ENCODE results near the gene HERC3. TPM values are rescaled to one million over a fixed set of nuclear protein-coding genes. Genes with fewer than 3 reads are reported as not detected.

The HERC3 gene
- total RNA-seq, 1 experiment from 2014 or later: 5.5 TPM

DNA sequence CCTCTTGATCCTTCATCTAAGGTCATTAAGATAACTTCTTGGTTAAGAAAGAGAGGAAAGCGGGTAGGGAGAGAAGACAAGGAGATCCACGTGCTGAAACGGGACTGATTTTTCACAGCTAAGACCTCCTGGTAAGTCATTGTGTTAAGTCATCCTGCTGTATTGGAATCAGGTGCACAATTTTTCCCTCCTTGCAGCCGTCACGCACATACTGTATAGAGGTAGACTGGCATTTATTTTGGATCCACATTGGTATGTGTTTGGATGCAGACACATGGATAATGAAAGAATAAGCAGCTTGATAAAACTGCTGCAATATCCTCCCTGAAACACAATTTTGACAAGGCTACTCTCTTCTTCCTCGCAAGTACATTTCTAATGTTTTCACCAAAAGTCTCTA lies 165.5 kb downstream of the HERC3 start (continued):
- TF ChIP-seq, protein P1, sequence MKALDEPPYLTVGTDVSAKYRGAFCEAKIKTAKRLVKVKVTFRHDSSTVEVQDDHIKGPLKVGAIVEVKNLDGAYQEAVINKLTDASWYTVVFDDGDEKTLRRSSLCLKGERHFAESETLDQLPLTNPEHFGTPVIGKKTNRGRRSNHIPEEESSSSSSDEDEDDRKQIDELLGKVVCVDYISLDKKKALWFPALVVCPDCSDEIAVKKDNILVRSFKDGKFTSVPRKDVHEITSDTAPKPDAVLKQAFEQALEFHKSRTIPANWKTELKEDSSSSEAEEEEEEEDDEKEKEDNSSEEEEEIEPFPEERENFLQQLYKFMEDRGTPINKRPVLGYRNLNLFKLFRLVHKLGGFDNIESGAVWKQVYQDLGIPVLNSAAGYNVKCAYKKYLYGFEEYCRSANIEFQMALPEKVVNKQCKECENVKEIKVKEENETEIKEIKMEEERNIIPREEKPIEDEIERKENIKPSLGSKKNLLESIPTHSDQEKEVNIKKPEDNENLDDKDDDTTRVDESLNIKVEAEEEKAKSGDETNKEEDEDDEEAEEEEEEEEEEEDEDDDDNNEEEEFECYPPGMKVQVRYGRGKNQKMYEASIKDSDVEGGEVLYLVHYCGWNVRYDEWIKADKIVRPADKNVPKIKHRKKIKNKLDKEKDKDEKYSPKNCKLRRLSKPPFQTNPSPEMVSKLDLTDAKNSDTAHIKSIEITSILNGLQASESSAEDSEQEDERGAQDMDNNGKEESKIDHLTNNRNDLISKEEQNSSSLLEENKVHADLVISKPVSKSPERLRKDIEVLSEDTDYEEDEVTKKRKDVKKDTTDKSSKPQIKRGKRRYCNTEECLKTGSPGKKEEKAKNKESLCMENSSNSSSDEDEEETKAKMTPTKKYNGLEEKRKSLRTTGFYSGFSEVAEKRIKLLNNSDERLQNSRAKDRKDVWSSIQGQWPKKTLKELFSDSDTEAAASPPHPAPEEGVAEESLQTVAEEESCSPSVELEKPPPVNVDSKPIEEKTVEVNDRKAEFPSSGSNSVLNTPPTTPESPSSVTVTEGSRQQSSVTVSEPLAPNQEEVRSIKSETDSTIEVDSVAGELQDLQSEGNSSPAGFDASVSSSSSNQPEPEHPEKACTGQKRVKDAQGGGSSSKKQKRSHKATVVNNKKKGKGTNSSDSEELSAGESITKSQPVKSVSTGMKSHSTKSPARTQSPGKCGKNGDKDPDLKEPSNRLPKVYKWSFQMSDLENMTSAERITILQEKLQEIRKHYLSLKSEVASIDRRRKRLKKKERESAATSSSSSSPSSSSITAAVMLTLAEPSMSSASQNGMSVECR (CRISPR knock-in tag; IDR thresholded peaks at IDR 0.05; ENCODE audit: borderline replicate concordance): no peak
- TF ChIP-seq, protein P2, sequence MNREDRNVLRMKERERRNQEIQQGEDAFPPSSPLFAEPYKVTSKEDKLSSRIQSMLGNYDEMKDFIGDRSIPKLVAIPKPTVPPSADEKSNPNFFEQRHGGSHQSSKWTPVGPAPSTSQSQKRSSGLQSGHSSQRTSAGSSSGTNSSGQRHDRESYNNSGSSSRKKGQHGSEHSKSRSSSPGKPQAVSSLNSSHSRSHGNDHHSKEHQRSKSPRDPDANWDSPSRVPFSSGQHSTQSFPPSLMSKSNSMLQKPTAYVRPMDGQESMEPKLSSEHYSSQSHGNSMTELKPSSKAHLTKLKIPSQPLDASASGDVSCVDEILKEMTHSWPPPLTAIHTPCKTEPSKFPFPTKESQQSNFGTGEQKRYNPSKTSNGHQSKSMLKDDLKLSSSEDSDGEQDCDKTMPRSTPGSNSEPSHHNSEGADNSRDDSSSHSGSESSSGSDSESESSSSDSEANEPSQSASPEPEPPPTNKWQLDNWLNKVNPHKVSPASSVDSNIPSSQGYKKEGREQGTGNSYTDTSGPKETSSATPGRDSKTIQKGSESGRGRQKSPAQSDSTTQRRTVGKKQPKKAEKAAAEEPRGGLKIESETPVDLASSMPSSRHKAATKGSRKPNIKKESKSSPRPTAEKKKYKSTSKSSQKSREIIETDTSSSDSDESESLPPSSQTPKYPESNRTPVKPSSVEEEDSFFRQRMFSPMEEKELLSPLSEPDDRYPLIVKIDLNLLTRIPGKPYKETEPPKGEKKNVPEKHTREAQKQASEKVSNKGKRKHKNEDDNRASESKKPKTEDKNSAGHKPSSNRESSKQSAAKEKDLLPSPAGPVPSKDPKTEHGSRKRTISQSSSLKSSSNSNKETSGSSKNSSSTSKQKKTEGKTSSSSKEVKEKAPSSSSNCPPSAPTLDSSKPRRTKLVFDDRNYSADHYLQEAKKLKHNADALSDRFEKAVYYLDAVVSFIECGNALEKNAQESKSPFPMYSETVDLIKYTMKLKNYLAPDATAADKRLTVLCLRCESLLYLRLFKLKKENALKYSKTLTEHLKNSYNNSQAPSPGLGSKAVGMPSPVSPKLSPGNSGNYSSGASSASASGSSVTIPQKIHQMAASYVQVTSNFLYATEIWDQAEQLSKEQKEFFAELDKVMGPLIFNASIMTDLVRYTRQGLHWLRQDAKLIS (CRISPR knock-in tag; IDR thresholded peaks at IDR 0.05; ENCODE audit: borderline replicate concordance): no peak
- TF ChIP-seq CREM (CRISPR knock-in tag; IDR thresholded peaks at IDR 0.05) (no peak), HMGA2 (CRISPR knock-in tag; IDR thresholded peaks at IDR 0.05) (no peak)

Other genes starting within 250 kb of the HERC3 start
- gene HERC6, start 213.6 kb upstream of the HERC3 start, total RNA-seq (2021): 4.1 to 6.7 TPM (median 6.1 TPM) in 3 replicates
- gene HERC5, start 135.4 kb upstream of the HERC3 start, total RNA-seq (2021): 14.3 to 17.2 TPM (median 17.1 TPM) in 3 replicates
- 40.9 to 45.3 TPM (median 43.6 TPM) in 3 replicates for gene PYURF, start 68.7 kb upstream of the HERC3 start, total RNA-seq (2021)
- gene NAP1L5, start 105.3 kb downstream of the HERC3 start, total RNA-seq (2021): 3.1 to 3.4 TPM (median 3.3 TPM) in 3 replicates

Measured in WTC11 (cell line).